HG03108 (cell line): ENCODE results near the gene RAX2.
"Not testable (repeated sequence)": the region's sequence is repeated elsewhere in the genome, so short reads cannot be mapped to it uniquely, and the experiment has no call there.

Source experiments
- ATAC-seq: cut with Tn5 transposase; IDR thresholded peaks from one replicate; pipeline ENCODE4 v1.9.1; 2021; ENCODE audit warnings: moderate library complexity; ENCODE audit not compliant: unreplicated experiment

Gene RAX2

DNA sequence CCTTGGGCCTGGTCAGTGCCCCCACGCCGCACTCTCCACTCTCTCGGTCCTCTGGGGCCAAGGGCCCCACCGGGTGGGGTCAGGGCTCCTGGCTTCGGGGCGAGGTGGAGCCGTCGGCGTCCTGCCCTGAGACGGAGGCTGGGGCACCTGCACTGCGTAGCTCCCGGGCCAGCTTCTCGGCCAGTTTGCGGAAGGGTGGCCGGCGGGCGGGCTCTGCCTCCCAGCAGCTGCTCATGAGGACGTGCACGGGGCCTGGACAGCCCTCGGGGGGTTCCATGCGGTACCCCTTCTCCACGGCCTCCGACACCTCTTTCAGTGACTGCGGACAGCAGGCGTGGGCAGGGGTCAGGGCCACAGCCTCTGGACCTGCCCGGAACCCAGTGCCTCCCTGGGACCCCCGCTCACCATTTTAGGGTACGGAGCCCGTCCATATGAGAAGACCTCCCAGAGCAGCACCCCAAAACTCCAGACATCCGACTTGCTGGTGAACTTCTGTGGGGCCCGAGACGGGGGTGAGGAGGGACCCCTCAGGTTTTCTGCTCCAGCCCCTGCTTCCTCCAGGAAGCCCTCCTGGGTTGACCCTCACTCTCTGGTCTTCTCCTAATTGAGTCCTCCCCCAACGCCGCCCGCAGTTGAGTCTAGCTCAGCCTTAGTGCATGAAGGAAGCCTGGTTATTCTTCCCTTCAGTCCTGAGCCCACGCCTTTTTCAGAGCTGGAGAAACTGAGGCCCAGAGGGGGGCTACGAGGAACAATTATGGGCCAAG is 6.3 kb upstream of the RAX2 start:
- ATAC-seq = no peak

DNA sequence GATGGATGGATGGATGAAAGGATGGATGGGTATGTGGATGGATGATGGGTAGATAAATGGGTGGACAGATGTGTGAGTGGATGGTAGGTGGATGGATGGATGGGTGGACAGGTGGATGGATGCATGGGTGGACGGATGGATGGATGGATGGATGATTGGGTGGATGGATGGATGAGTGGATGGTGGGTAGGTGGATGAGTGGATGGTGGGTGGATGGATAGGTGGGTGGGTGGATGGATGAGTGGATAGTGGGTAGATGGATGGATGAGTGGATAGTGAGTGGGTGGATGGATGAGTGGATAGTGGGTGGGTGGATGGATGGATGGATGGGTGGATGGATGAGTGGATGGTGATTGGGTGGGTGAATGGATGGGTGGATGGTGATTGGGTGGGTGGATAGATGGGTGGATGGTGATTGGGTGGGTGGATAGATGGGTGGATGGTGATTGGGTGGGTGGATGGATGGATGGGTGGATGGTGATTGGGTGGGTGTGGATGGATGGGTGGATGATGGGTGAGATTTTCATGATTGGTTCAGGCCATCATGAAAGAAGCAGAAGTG is 4.5 kb upstream of the RAX2 start:
- no peak for ATAC-seq

DNA sequence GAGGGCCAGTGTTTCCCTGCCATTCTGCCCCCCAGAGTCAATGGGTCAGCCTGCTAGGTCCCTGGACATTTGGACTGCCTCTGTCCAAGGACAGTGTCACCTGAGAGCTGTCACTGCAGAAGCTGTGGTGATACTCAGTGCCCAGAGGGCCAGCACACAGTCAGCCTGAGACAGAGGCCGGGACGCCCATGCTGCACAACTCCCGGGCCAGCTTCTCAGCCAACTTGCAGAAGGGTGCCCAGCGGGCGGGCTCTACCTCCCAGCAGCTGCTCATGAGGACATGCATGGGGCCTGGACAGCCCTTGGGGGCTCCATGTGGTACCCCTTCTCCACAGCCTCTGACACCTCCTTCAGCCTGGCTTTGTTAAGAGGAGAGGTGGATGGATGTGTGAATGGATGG is 3.8 kb upstream of the RAX2 start:
- ATAC-seq = no peak

DNA sequence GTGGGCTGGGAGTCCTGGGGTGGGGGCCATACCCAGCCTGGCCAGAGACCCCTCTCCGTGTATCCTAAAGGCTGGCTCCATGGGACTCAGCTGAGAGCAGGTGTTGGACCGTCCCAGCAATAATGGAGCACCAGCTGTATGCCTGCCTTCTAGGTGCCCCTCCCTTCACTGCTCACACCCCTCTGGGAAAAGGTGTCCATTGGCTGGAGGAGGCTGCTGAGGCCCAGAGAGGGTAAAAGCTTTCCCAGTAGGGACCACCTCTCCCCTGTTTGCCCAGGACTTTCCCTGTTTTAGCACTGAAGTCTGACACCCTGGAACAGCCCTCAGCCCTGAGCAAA is 3.3 kb upstream of the RAX2 start:
- ATAC-seq = no peak

DNA sequence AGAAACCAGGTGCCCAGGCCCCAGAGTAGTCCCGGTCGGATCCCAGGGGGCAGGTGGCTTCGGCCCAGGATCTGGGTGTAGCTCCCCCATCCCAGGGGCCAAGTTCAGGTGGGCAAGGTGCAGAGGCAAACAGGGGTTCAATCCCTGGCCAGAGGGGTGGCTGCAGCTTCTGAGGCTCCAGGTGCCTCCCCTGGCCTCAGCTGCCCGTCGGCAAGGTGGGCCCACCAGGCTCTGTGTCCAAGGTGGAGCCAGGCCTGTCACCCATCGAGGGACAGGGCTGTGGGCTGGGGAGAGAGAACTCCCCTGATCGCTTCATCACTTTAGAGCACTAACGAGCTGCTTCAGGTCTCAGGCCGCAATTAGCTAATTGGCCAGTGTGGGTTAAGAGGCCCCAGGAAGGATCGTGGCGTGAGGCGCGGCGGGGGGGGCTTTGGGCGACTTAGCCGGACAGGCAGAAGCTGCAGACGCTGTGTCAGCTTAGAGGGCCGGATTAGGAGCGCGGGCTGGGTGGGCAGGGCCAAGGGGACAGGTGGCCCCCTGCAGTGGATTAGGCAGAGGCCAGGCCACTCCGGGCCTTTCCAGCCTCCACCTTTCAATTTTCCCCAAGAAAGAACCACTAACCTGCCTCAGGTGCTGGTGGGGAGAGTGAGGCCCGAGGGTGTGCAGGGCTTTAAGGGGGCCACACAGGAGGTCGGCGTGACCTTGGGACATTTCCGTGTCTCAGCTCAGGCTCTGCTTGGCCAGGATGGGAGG is 2.8 kb upstream of the RAX2 start:
- ATAC-seq = no peak

DNA sequence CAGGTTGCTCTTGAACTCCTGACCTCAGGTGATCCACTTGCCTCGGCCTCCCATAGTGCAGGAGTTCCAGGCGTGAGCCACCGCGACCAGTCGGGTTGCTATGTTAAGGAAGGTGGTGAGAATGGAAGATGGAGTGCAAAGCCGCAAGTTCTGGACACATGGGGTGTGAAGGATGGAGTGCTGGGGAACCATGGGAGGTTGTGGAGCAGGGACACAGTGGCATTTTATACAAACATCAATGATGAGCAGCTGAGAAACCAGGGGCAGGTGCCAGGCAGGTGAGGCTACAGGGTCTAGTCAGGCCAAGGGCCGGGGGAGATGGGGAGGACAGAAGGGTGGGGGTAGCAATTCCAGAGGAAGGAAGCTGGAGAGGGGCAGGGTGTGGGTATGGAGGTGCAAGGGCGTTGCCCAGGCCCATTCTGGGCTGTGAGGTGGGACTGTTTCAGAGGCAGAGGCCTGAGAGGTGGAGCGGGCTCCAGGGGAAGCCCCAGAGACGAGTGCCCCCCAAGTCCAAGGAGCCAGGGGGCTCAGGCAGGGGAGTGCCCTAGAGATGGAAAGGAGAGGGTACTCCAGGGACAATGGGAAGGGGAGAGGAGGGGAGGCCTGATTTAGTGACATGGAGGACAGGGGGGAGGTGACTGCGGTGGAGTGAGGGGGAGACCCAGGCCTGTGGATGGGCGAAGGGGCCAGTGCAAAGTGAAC is 1.9 kb upstream of the RAX2 start:
- ATAC-seq = no peak

DNA sequence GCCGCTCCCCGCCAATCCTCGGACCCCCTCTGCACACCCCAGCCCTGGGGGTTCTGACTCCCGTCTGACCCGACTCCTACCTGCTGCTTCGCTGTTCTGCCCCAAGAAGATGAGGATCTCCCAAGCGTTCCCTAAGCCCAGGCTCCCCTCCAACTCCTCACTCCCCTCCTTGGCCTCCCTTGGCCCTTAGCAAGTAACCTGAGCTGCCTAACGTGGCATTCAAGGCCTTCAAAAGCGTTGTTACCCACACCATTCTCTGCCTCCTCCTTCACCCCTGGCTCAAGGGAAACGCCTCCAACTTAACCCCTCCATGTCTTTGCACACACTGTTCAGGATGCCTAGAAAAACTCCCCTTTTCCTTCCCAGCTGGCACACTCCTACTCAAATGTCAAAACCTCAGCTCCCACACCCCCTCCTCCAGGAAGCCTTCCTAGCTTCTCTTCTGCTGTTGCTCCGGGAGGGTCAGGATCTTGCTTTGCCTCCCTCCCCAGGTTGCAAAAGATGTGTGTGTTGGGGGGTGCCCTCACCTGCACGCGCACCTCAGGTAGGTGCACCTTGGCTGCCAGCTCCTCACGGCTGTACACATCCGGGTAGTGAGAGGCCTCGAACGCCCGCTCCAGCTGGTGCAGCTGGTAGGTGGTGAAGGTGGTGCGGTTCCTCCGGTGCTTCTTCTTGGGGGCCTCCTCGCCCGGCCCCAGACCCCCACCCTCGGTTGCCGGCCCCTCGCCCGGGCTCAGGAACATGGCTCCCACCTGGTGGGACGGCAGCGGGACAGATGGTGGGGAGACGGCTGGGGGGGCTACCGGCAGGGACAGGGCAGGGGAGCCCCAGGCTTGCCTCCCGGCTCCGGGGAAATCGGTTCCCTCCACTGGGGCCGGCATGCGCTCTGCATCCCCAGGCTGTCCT is 775 bp downstream of the RAX2 start:
- no peak for ATAC-seq

DNA sequence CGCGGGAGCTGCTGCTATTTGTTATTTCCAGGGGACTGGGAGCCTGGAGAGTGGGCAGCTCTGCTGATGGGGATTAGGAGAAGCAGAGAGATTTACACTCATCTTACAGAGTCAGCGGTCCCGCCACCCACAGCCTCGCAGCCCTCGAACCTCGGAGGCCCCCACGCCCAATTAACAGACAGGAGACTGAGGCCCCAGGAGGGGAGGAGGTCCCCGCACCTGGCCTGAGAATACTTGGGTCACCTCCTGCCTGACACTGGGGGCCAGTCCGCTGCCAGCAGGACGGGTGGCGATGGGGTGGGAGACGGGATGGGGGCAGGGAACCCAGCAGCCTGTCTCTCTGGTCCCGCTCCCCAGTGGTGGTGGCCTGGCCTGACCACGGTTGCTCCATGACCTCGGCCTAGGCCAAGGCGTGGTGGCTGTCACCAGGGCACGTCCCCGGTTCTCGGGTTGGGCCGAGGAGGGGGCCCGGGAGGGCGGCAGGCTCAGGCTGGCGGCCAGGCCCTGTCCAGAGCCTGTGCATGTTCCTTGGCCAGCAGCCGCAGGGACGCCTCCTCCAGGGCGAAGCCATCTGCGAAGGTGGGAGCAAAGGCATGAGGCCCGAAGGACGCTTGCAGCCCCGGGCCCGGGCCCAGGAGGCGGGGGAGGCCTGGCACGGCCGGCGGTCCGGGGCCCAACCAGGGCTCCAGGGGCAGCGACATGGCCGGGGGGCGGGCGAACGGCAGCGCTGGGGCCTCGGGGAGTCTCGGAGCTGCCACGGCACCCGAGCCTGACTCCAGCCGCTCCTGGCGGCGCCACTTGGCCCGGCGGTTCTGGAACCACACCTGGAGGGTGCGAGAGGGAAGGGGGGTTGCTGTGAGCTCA is 1.7 kb downstream of the RAX2 start:
- no peak for ATAC-seq

DNA sequence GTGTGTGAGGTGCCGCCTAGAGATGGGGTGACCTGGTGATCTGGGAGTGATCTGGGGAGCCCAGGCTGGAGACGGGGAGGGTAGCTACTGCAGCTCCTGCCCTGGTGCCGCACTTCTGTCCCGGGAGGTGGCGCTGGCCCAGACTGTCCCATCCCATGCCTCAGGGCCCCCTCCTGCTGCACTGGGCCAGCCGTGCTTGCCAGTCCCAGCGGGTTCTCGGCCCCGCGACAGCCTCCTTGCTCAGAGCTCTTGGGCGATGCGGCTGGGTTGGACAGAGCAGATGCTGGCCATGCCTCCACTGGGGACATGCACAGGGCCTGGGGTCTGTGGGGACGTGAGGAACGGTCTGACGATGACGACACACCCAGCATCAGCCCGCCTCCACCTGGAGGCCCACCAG is 2.5 kb downstream of the RAX2 start:
- ATAC-seq = no peak

DNA sequence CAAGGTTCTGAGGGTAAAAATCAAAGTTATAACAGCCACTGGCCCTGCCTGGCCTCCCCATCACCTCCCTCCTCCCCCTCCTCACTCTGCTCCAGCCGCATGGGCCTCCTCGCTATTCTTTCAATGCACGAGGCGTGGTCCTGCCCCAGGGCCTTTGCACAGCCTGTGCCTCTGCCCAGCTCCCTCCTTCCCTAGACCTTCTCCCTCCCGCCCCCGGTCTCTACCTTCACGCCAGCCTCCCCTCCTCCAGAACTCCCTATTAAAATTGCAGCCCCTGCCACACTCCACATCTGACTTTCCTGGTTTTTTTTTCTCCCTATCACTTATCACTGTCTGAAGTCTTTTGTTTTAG is 3.3 kb downstream of the RAX2 start:
- ATAC-seq = no peak

DNA sequence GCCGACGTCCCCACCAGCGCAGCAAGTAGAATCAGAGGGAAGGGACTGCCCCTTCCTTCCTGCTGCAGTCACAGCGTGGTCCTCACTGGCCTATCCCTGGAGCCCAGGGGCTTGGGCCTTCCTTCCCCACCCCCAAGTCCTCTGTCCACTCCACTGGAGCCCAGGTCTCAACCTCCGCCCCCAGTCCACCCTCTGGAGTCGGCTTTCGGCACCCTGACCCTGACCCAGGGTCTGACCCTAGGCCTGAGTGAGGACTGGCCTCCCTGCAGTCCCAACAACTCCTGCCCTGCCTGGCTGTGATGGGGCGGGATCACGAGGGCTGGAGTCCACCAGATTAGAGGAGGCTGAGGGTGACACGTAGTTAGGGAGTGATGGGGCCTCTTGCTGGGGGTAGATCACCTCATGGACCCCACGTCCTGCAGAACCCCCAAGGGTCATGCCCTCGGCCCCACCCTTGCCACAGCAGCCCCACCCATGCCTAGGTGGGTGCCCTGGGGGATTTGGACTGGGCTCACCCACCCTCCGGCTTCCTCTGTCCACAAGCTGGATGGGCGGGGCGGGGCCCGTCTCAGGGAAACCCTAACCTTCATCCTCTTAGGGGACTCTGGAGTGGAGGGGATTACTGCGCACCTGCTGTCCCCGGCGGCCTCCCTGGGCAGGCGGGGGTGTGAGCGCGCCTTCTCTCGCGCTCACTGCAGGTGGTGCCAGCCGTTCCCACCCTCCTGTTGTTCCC is 3.8 kb downstream of the RAX2 start:
- no peak for ATAC-seq

DNA sequence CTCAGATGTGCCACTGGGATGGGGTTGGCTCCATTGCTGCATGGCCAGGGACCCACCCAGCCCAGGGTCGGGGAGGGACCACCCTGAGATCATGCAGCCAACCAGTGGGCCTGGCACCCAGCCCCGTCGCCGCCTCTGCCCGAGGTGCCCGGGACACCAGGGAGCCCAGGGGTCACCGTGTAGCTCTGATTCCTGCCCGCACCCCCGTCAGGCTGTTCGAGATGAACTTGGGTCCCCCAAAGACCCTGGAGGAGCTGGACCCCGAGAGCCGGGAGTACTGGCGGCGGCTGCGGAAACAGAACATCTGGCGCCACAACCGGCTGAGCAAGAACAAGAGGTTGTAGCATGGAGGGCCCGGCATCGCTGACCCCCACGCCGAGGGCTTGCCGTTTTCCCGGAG is 5.0 kb downstream of the RAX2 start:
- no peak for ATAC-seq

DNA sequence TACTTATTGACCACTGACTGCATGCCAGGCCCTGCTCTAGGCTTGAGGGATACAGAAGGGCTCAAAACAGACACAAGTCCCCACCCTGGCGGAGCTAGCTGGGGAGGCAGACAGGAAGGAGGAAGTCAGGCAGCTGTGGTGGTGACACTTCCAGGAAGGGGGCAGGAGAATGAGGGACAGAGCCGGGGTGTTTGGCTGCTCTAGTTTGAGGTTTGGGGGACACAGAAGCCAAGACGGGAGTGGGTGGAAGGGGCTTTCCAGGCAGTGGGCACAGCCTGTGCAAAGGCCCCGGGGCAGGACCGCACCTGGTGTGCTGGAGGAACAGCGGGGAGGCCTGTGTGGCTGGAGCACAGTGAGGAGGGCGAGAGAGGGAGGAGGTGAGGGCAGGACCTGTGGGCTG is 5.5 kb downstream of the RAX2 start:
- no peak for ATAC-seq

DNA sequence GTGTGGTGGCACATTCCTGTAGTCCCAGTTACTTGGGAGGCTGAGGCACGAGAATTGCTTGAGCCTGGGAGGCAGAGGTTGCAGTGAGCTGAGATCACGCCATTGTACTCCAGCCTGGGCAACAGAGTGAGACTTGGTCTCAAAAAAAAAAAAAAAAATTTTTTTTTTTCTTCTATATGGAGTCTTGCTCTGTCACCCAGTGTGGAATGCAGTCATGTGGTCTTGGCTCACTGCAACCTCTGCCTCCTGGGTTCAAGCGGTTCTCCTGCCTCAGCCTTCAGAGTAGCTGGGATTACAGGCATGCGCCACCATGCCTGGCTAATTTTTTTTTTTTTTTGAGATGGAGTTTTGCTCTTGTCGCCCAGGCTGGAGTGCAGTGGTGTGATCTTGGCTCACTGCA is 6.3 kb downstream of the RAX2 start:
- ATAC-seq = not testable (repeated sequence)

DNA sequence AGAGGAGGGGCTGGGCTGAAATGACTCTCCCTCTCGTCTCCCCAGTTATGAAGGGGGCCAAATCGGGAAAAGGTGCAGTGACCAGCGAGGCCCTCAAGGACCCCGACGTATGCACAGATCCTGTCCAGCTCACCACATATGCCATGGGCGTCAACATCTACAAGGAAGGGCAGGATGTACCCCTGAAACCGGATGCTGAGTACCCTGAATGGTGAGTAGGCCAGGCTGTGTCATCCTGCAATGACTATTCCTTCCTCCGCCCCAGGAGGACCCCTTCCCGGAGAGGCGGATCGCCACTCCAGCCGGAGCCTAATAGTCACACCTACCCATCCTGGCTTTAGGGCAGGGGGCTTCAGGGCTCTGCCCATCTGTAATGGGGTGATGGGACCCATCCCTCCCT is 6.9 kb downstream of the RAX2 start:
- ATAC-seq = no peak

DNA sequence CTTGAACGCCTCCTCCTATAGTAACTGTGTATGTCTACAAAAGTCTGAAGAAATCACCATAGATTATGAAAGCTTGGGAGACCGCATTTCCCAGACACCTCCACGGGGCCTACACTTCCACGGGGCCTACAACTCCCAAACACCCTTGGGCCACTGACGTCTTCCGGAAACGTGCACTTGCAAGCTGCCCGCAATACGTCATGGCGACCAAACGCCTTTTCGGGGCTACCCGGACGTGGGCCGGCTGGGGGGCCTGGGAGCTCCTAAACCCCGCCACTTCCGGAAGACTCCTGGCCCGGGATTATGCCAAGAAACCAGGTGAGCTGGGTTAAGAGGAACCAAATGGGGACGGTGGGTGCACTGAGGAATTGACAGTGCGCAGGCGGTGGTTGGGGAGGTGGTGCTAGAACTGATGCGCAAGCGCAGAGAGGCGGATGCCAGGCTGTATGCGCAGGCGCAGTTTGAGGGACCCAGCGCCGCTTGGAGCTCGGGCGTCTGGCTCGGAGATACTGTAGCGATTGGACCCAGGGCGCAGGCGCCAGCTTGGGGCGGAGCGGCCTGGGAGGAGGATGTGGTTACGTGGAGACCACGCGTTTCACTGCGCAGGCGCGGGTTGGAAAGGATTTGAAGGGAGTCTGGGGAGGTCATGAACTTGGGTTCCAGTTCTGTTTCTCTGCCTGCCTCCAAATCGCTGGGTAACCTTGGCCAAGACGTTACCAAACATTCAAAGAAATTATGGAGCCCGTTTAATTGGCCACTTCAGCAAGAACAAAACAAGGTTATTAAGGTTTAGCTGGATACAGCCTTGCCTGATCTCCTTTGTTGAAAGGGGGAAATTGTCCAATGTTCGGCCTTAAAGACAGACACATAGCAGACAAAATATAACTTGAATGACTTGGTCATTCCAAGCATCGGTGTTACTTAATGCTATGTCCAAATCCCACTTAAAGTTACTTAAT is 9.2 kb downstream of the RAX2 start, which contains the start of gene MRPL54:
MRPL54 (plus strand) TSS at position 182 of the 959 bp plus-strand sequence; CDS start at position 201, 19 bp downstream.
- peak; percentile 72 for ATAC-seq

DNA sequence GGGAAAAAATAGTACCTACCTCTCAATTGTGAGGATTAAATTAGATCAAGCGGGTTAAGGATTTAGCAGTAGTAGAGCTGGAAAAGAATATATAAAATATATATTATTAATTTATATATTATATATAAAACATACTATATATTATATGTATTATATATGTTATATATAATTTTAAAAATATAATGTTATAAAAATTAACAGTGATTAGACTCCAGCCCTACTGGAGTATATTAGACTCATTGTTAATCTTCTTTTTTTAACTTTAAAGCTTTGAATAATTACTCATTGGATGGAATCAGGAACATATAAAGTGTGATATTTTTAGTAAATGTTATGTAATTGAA is 9.9 kb downstream of the RAX2 start:
- ATAC-seq = no peak
